OCI-LY7 (cell line): ENCODE measurements around the gene HORMAD2. TPM values are rescaled to one million over a fixed set of nuclear protein-coding genes. Genes with fewer than 3 reads are reported as not detected.

Experiments
- BruUV-seq: library from RNA; stranded (reverse); fragments of 400-500 nt; replicated peaks from 2 replicates; lab custom pipeline; 2021; lab: Mats Ljungman, UMichigan
- CTCF ChIA-PET: fragments of 300-600 bp; sonication (Branson Sonifier 250); formaldehyde crosslinking; loops from one replicate; lab custom pipeline; 2022; ENCODE audit warnings: antibody characterized with exemption; ENCODE audit not compliant: unreplicated experiment; lab: Charles Lee
- POLR2A ChIA-PET: fragments of 300-600 bp; sonication (Branson Sonifier 250); formaldehyde crosslinking; loops from one replicate; lab custom pipeline; 2022; ENCODE audit warnings: antibody characterized with exemption; lab: Charles Lee
- DNase-seq: peaks from one replicate; pipeline ENCODE4 v3.0.0-alpha.2; 2015; ENCODE audit warnings: low spot score
- H2AFZ ChIP-seq: fragments of 200-600 bp; sonication (generic), shearing (Covaris generic); 2 replicates; pipeline ENCODE4 v1.6.1; 2014; ENCODE audit warnings: mild to moderate bottlenecking, antibody characterized with exemption, low read length, moderate library complexity
- H3K27ac ChIP-seq: fragments of 200-600 bp; sonication (generic); 2 replicates; pipeline ENCODE4 v1.5.1; 2014; ENCODE audit warnings: mixed run types, low read depth, mild to moderate bottlenecking, moderate library complexity, low read length, inconsistent platforms; ENCODE audit not compliant: poor library complexity, severe bottlenecking
- H3K36me3 ChIP-seq: fragments of 200-600 bp; sonication (generic); 2 replicates; pipeline ENCODE4 v1.6.1; 2014; ENCODE audit warnings: mild to moderate bottlenecking, antibody characterized with exemption, low read length, moderate library complexity, mixed read lengths; ENCODE audit not compliant: insufficient read depth
- H3K4me1 ChIP-seq: fragments of 200-600 bp; sonication (generic); 2 replicates; pipeline ENCODE4 v1.5.1; 2014; ENCODE audit warnings: mild to moderate bottlenecking, low read length; ENCODE audit not compliant: insufficient read depth, poor library complexity, severe bottlenecking
- H3K4me2 ChIP-seq: fragments of 200-600 bp; sonication (generic); 2 replicates; pipeline ENCODE4 v1.6.1; 2014; ENCODE audit warnings: mild to moderate bottlenecking, low read length
- H3K4me3 ChIP-seq: fragments of 200-600 bp; sonication (generic); 2 replicates; pipeline ENCODE4 v1.5.1; 2014; ENCODE audit warnings: mild to moderate bottlenecking, low read depth, low read length; ENCODE audit not compliant: poor library complexity, severe bottlenecking
- H3K79me2 ChIP-seq: fragments of 200-600 bp; sonication (generic); 2 replicates; pipeline ENCODE4 v1.6.1; 2016; ENCODE audit warnings: low read depth, mild to moderate bottlenecking, low read length, moderate library complexity, mixed read lengths; ENCODE audit not compliant: insufficient read depth
- H3K9me2 ChIP-seq: fragments of 200-600 bp; sonication (generic); 2 replicates; pipeline ENCODE4 v1.6.1; 2016; ENCODE audit warnings: mild to moderate bottlenecking, low read length, mixed read lengths; ENCODE audit not compliant: insufficient read depth
- H3K9me3 ChIP-seq: fragments of 200-600 bp; sonication (generic); 2 replicates; pipeline ENCODE4 v1.6.1; 2014; ENCODE audit warnings: mild to moderate bottlenecking, mixed run types, low read length, mixed read lengths
- H4K20me1 ChIP-seq: fragments of 200-600 bp; sonication (generic); 2 replicates; pipeline ENCODE4 v1.6.1; 2014; ENCODE audit warnings: mild to moderate bottlenecking, antibody characterized with exemption, low read length, moderate library complexity, mixed read lengths; ENCODE audit not compliant: insufficient read depth
- EZH2phosphoT487 ChIP-seq: fragments of 200-600 bp; sonication (generic); IDR thresholded peaks from 2 replicates; pipeline ENCODE4 v1.6.1; 2018; ENCODE audit warnings: low read depth, borderline replicate concordance, mild to moderate bottlenecking, mixed run types, antibody characterized with exemption, low read length, moderate library complexity, mixed read lengths
- intact Hi-C: fragments of 100-400 bp; cut with micrococcal nuclease; formaldehyde crosslinking; loops from one replicate; pipeline ENCODE4 v1.10.0; 2022; ENCODE audit not compliant: unreplicated experiment
- total RNA-seq, 2 experiments: library from RNA; depleted of rRNA in 1 of 2; stranded (reverse); fragments of >200 nt in 1 of 2; shearing (Covaris generic) in 1 of 2; gene quantifications; 2 replicates each; pipeline ENCODE4 v1.2.3, GENCODE V29; 2014 to 2022
- TF ChIP-seq, protein P1 (sequence below): fragments of 200-600 bp; sonication (generic); conservative IDR thresholded peaks from 2 replicates; pipeline ENCODE4 v1.5.1; 2014; ENCODE audit warnings: mild to moderate bottlenecking, antibody characterized with exemption, low read length, moderate library complexity, mixed read lengths

Gene HORMAD2
- total RNA-seq, 2 experiments from 2014 or later = not detected

- no TSS peak for BruUV-seq
- TF ChIP-seq, protein P1, sequence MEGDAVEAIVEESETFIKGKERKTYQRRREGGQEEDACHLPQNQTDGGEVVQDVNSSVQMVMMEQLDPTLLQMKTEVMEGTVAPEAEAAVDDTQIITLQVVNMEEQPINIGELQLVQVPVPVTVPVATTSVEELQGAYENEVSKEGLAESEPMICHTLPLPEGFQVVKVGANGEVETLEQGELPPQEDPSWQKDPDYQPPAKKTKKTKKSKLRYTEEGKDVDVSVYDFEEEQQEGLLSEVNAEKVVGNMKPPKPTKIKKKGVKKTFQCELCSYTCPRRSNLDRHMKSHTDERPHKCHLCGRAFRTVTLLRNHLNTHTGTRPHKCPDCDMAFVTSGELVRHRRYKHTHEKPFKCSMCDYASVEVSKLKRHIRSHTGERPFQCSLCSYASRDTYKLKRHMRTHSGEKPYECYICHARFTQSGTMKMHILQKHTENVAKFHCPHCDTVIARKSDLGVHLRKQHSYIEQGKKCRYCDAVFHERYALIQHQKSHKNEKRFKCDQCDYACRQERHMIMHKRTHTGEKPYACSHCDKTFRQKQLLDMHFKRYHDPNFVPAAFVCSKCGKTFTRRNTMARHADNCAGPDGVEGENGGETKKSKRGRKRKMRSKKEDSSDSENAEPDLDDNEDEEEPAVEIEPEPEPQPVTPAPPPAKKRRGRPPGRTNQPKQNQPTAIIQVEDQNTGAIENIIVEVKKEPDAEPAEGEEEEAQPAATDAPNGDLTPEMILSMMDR = no peak
- TF ChIP-seq EZH2phosphoT487 = no peak
These were observed 34.2 kb upstream of the HORMAD2 start for GRCh38 chr22:30045901-30046715.

DNA sequence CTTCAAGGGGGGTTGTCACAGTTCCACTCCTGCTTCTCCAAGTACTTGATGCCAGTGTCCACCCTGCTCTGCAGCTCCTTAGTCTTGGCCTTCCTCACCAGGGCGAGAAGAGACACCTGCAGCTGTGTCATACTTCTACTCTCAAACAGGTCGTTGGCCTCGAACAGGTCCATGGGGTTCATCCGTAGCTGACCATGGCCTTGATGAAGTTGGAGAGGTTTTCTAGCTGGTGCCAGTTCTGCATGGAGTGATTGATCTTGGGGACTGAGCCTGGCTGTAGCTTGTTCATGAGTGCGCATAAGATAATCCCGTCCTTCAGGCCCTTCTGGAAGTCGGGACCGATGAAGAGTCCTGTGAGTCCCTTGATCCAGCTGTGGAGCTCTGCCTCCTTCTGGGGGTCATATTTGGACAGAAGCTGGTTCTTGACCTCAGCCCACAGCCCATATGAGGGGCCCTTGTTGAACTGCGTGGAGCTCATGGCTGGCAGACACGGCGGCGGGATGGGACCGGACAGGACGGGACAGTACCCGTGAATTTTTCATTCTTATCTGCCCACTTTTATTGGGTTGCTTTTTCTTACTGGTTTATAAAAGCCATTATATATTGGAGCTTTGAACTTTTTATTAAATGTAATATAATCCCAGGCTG lies 33.4 kb upstream of the HORMAD2 start:
- no peak overlapping the region for H3K27ac ChIP-seq
- intact Hi-C loops = no loop called here
- ChIA-PET POLR2A (no interaction called here), CTCF (no interaction called here)
- TF ChIP-seq EZH2phosphoT487 = no peak
- TF ChIP-seq, protein P1 = no peak
- no peaks in the 10 kb centered on the region for H3K4me1 ChIP-seq
- DNase-seq = no peak
- H3K4me3 ChIP-seq = no peak overlapping the region
- BruUV-seq = no TSS peak
- no peaks in the 10 kb centered on the region for H3K36me3 ChIP-seq
- no peaks in the 10 kb centered on the region for H3K9me3 ChIP-seq
- H2AFZ ChIP-seq = no peak overlapping the region
- H3K79me2 ChIP-seq = no peaks in the 10 kb centered on the region
- no peak overlapping the region for H3K4me2 ChIP-seq
- H3K9me2 ChIP-seq = no peaks in the 10 kb centered on the region
- no peaks in the 10 kb centered on the region for H4K20me1 ChIP-seq

More at GRCh38 chr22:30045901-30046715, 34.2 kb upstream of the HORMAD2 start:
- POLR2A ChIA-PET = no interaction called here
- intact Hi-C loops = no loop called here
- Histone ChIP-seq H3K4me1 (no peaks in the 10 kb centered on the region), H3K9me3 (no peaks in the 10 kb centered on the region), H3K27ac (no peak overlapping the region), H3K4me3 (no peak overlapping the region), H4K20me1 (no peaks in the 10 kb centered on the region), H3K9me2 (no peaks in the 10 kb centered on the region), H3K79me2 (no peaks in the 10 kb centered on the region), H2AFZ (no peak overlapping the region), H3K36me3 (no peaks in the 10 kb centered on the region), H3K4me2 (no peak overlapping the region)
- DNase-seq = no peak
- CTCF ChIA-PET = no interaction called here

- CTCF ChIA-PET = no interaction called here
- TF ChIP-seq EZH2phosphoT487 = no peak
- TF ChIP-seq, protein P1 = no peak
- no TSS peak for BruUV-seq
- POLR2A ChIA-PET = no interaction called here
- Histone ChIP-seq H3K9me3 (no peaks in the 10 kb centered on the region), H3K79me2 (no peaks in the 10 kb centered on the region), H2AFZ (no peak overlapping the region), H3K27ac (no peak overlapping the region), H3K4me2 (no peak overlapping the region), H3K4me3 (no peak overlapping the region), H3K36me3 (no peaks in the 10 kb centered on the region), H3K9me2 (no peaks in the 10 kb centered on the region), H4K20me1 (no peaks in the 10 kb centered on the region), H3K4me1 (no peaks in the 10 kb centered on the region)
- DNase-seq = peak; percentile 24
- intact Hi-C loops = no loop called here
These were observed 32.9 kb upstream of the HORMAD2 start for GRCh38 chr22:30047364-30047738.
